HCT116 (cell line): ENCODE data around the gene AMER2. TPM values are rescaled to one million over a fixed set of nuclear protein-coding genes. Genes with fewer than 3 reads are reported as not detected.

Source experiments
- ATAC-seq: fragments of 200-7000 bp; cut with Tn5 transposase; 2 replicates; pipeline ENCODE4 v1.9.1; 2020; ENCODE audit warnings: mild to moderate bottlenecking, moderate library complexity
- BruUV-seq: library from RNA; stranded (reverse); fragments of 400-500 nt; replicated peaks from 2 replicates; lab custom pipeline; 2021; lab: Mats Ljungman, UMichigan
- CTCF ChIA-PET: fragments of 300-600 bp; sonication (Branson Sonifier 250); formaldehyde crosslinking; loops from one replicate; lab custom pipeline; 2021; ENCODE audit warnings: antibody characterized with exemption; lab: Charles Lee
- POLR2A ChIA-PET: fragments of 300-600, 350-600 bp; sonication (Branson Sonifier 250); formaldehyde crosslinking; loops from one replicate; lab custom pipeline; 2021; ENCODE audit warnings: antibody characterized with exemption; lab: Charles Lee
- RAD21 ChIA-PET, 2 experiments: fragments of 300-600 bp; sonication (Branson Sonifier 250); formaldehyde crosslinking; loops; one replicate each; lab custom pipeline; 2023; ENCODE audit warnings: low total read pairs in 2 of 2; ENCODE audit not compliant: uncharacterized antibody in 2 of 2, unreplicated experiment in 2 of 2, low non-redundant PET in 1 of 2; lab: Charles Lee
- DNase-seq: peaks from one replicate; pipeline ENCODE4 v3.0.0-alpha.2; 2010; ENCODE audit warnings: low read depth, low spot score
- H2AFZ ChIP-seq: fragments of 200-600 bp; shearing (Covaris generic), sonication (generic); 2 replicates; pipeline ENCODE4 v1.6.1; 2017; ENCODE audit warnings: low read depth, mixed run types, mixed read lengths, antibody characterized with exemption, low read length; ENCODE audit not compliant: poor library complexity, severe bottlenecking
- H3K27ac ChIP-seq: 2 replicates; pipeline ENCODE4 v1.5.1; 2012; ENCODE audit warnings: low read depth, low read length
- H3K27me3 ChIP-seq: fragments of 200-600 bp; sonication (generic); 2 replicates; pipeline ENCODE4 v1.6.1; 2016; ENCODE audit warnings: mixed run types, low read length, mixed read lengths; ENCODE audit not compliant: insufficient read depth
- H3K36me3 ChIP-seq, 2 experiments: fragments of 200-500 bp in 1 of 2; fragments of 200-600 bp in 1 of 2; sonication (Bioruptor generic) in 1 of 2; sonication (generic) in 1 of 2; 2 replicates each; pipeline versions ENCODE4 v1.5.1 to v1.6.1; 2014 to 2016; ENCODE audit warnings: low read length in 2 of 2, inconsistent platforms in 1 of 2, mixed read lengths in 1 of 2, mixed run types in 1 of 2; ENCODE audit not compliant: insufficient read depth in 2 of 2, control insufficient read depth in 1 of 2
- H3K4me1 ChIP-seq, 2 experiments: fragments of 200-600 bp in 1 of 2; sonication (generic) in 1 of 2; 2 replicates each; pipeline versions ENCODE4 v1.5.1 to v1.6.1; 2012 to 2017; ENCODE audit warnings: low read length in 2 of 2, inconsistent platforms in 1 of 2, mild to moderate bottlenecking in 1 of 2, mixed read lengths in 1 of 2, mixed run types in 1 of 2, moderate library complexity in 1 of 2; ENCODE audit not compliant: insufficient read depth in 2 of 2, control insufficient read depth in 1 of 2
- H3K4me2 ChIP-seq: fragments of 200-600 bp; sonication (generic); 2 replicates; pipeline ENCODE4 v1.6.1; 2017; ENCODE audit warnings: mixed run types, low read length, mixed read lengths
- H3K4me3 ChIP-seq, 2 experiments: fragments of 200-600 bp in 1 of 2; sonication (generic) in 1 of 2; replicated peaks in 1 of 2; 2 replicates each; pipeline ENCODE4 v1.5.1; 2011 to 2016; ENCODE audit warnings: low read length in 2 of 2, control low read depth in 1 of 2, low read depth in 1 of 2, mild to moderate bottlenecking in 1 of 2, mixed read lengths in 1 of 2, mixed run types in 1 of 2
- H3K79me2 ChIP-seq: fragments of 200-600 bp; sonication (generic); 2 replicates; pipeline ENCODE4 v1.6.1; 2017; ENCODE audit warnings: mild to moderate bottlenecking, mixed run types, low read length, moderate library complexity, mixed read lengths; ENCODE audit not compliant: insufficient read depth
- H3K9ac ChIP-seq: fragments of 200-600 bp; sonication (generic); 2 replicates; pipeline ENCODE4 v1.6.1; 2016; ENCODE audit warnings: low read length, mixed read lengths
- H3K9me2 ChIP-seq: fragments of 200-600 bp; sonication (generic), shearing (Covaris generic); 2 replicates; pipeline ENCODE4 v1.6.1; 2017; ENCODE audit warnings: mixed run types, mild to moderate bottlenecking, moderate library complexity; ENCODE audit not compliant: insufficient read depth
- H3K9me3 ChIP-seq, 2 experiments: fragments of 200-500 bp in 1 of 2; fragments of 200-600 bp in 1 of 2; sonication (Bioruptor generic) in 1 of 2; sonication (generic) in 1 of 2; 2 replicates each; pipeline ENCODE4 v1.6.1; 2014 to 2017; ENCODE audit warnings: low read length in 2 of 2, mixed read lengths in 2 of 2, inconsistent platforms in 1 of 2, low read depth in 1 of 2, mild to moderate bottlenecking in 1 of 2, mixed run types in 1 of 2, moderate library complexity in 1 of 2; ENCODE audit not compliant: control insufficient read depth in 1 of 2, insufficient read depth in 1 of 2
- H4K20me1 ChIP-seq: fragments of 200-600 bp; sonication (generic), shearing (Covaris generic); 2 replicates; pipeline ENCODE4 v1.6.1; 2017; ENCODE audit warnings: mixed run types, mild to moderate bottlenecking, moderate library complexity; ENCODE audit not compliant: insufficient read depth
- CBX3 ChIP-seq: IDR thresholded peaks from 2 replicates; pipeline ENCODE4 v1.6.1; 2012; ENCODE audit warnings: low read depth
- CEBPB ChIP-seq: IDR thresholded peaks from 2 replicates; pipeline ENCODE4 v1.6.1; 2012; ENCODE audit warnings: low read depth
- JUND ChIP-seq: IDR thresholded peaks from 2 replicates; pipeline ENCODE4 v1.6.1; 2012
- RAD21 ChIP-seq: IDR thresholded peaks from 2 replicates; pipeline ENCODE4 v1.6.1; 2012; ENCODE audit warnings: low read depth, mild to moderate bottlenecking
- SP1 ChIP-seq: IDR thresholded peaks from 2 replicates; pipeline ENCODE4 v1.6.1; 2012; ENCODE audit warnings: low read depth
- SRF ChIP-seq: IDR thresholded peaks from 2 replicates; pipeline ENCODE4 v1.6.1; 2012; ENCODE audit warnings: low read depth
- TCF7L2 ChIP-seq: IDR thresholded peaks from 2 replicates; pipeline ENCODE4 v1.7.0; 2011; ENCODE audit warnings: borderline replicate concordance, inconsistent platforms; ENCODE audit not compliant: insufficient read depth, insufficient read length; ENCODE audit errors: extremely low read depth
- ZFX ChIP-seq: fragments of 450-650 bp; IDR thresholded peaks from 2 replicates; pipeline ENCODE4 v1.6.1; 2017
- ZNF274 ChIP-seq: fragments of 200-500 bp; sonication (Bioruptor generic); IDR thresholded peaks from 2 replicates; pipeline ENCODE4 v1.6.1; 2014; ENCODE audit warnings: mild to moderate bottlenecking, low read depth, low read length, inconsistent platforms
- intact Hi-C: fragments of 100-400 bp; cut with micrococcal nuclease; formaldehyde crosslinking; loops from 2 replicates; pipeline ENCODE4 v1.10.0; 2022
- total RNA-seq: library from RNA; stranded (reverse); gene quantifications from one replicate; pipeline ENCODE4 v1.2.1, GENCODE V29; 2021; ENCODE audit not compliant: unreplicated experiment
- TF ChIP-seq, protein P1 (sequence below): IDR thresholded peaks from 2 replicates; pipeline ENCODE4 v1.6.1; 2012
- TF ChIP-seq, protein P2 (sequence below): IDR thresholded peaks from 2 replicates; pipeline ENCODE4 v1.6.1; 2012; ENCODE audit warnings: low read depth

The AMER2 gene
- total RNA-seq, 1 experiment from 2014 or later: not detected

DNA sequence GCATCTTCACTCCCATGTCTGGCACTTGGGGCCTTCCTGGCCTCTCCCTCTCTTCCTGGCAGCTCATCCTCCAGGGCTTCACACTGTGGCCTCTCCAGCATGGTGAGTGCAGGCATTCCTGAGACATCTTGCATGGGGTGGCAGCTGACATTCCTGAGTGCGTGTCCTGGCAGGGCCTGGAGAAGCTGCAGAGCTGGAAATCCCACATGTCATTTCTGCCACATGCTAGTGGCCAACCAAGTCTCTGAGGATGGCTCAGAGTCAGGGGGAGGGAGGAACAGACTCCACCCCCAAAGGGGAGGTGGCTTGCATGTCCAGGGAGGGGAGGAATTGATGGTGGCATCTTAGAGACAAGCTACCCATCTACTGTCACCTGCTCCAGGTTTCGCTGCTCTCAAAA is 41.6 kb upstream of the AMER2 start:
- ATAC-seq: peak; percentile 57
- RAD21 ChIA-PET: no interaction called here

More for the DNA sequence above, 41.6 kb upstream of the AMER2 start:
- H3K4me1 ChIP-seq: peaks cover 0 to 4% of the 10 kb centered on the region in 2 experiments; a peak in 1 of 4 replicates
- DNase-seq: no peak
- H3K9ac ChIP-seq: no peak overlapping the region
- BruUV-seq: no TSS peak
- POLR2A ChIA-PET: no interaction called here
- H3K4me3 ChIP-seq: no peak overlapping the region
- no peaks in the 10 kb centered on the region for H3K36me3 ChIP-seq
- no peak overlapping the region for H3K27ac ChIP-seq
- no peak for TF ChIP-seq SRF
- TF ChIP-seq, protein P1, sequence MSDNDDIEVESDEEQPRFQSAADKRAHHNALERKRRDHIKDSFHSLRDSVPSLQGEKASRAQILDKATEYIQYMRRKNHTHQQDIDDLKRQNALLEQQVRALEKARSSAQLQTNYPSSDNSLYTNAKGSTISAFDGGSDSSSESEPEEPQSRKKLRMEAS: no peak
- no peak for TF ChIP-seq JUND
- TF ChIP-seq, protein P2, sequence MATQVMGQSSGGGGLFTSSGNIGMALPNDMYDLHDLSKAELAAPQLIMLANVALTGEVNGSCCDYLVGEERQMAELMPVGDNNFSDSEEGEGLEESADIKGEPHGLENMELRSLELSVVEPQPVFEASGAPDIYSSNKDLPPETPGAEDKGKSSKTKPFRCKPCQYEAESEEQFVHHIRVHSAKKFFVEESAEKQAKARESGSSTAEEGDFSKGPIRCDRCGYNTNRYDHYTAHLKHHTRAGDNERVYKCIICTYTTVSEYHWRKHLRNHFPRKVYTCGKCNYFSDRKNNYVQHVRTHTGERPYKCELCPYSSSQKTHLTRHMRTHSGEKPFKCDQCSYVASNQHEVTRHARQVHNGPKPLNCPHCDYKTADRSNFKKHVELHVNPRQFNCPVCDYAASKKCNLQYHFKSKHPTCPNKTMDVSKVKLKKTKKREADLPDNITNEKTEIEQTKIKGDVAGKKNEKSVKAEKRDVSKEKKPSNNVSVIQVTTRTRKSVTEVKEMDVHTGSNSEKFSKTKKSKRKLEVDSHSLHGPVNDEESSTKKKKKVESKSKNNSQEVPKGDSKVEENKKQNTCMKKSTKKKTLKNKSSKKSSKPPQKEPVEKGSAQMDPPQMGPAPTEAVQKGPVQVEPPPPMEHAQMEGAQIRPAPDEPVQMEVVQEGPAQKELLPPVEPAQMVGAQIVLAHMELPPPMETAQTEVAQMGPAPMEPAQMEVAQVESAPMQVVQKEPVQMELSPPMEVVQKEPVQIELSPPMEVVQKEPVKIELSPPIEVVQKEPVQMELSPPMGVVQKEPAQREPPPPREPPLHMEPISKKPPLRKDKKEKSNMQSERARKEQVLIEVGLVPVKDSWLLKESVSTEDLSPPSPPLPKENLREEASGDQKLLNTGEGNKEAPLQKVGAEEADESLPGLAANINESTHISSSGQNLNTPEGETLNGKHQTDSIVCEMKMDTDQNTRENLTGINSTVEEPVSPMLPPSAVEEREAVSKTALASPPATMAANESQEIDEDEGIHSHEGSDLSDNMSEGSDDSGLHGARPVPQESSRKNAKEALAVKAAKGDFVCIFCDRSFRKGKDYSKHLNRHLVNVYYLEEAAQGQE: no peak
- TF ChIP-seq ZNF274: no peak
- TF ChIP-seq RAD21: no peak
- no peak for TF ChIP-seq CEBPB
- no peak for TF ChIP-seq SP1
- TF ChIP-seq TCF7L2: no peak
- TF ChIP-seq ZFX: no peak
- no peak for TF ChIP-seq CBX3
- TF ChIP-seq, all 23 proteins: peak for 0
- Histone ChIP-seq H3K9me2 (no peaks in the 10 kb centered on the region), H3K9me3 (no peaks in the 10 kb centered on the region), H3K27me3 (no peaks in the 10 kb centered on the region), H3K4me2 (no peak overlapping the region), H4K20me1 (no peaks in the 10 kb centered on the region), H3K79me2 (no peaks in the 10 kb centered on the region), H2AFZ (no peak overlapping the region)
- intact Hi-C loops: no loop called here
- CTCF ChIA-PET: interaction anchor here (1.3 kb wide), 1 partner anchor 20 kb away, joined by 4 read pairs; no protein-coding TSS in a partner anchor
